ENCODE data around the gene TSPO. TPM values are rescaled to one million over a fixed set of nuclear protein-coding genes. Genes with fewer than 3 reads are reported as not detected.

TSPO gene
- total and polyA plus RNA-seq, 2 experiments from 2014 or later = 34.6 to 44.7 TPM

- TF ChIP-seq REST (IDR thresholded peaks at IDR 0.05; ENCODE audit: unreplicated experiment) = no peak
- TF ChIP-seq JUNB (IDR thresholded peaks at IDR 0.05; ENCODE audit: unreplicated experiment) = no peak
- no peak for TF ChIP-seq POLR2AphosphoS5 (IDR thresholded peaks at IDR 0.05; ENCODE audit: low read depth)
- no peak for TF ChIP-seq EZH2phosphoT487 (IDR thresholded peaks at IDR 0.05; ENCODE audit: unreplicated experiment)
Observed at GRCh38 chr22:43179911-43180195, 28.5 kb downstream of the TSPO start (continued).

DNA sequence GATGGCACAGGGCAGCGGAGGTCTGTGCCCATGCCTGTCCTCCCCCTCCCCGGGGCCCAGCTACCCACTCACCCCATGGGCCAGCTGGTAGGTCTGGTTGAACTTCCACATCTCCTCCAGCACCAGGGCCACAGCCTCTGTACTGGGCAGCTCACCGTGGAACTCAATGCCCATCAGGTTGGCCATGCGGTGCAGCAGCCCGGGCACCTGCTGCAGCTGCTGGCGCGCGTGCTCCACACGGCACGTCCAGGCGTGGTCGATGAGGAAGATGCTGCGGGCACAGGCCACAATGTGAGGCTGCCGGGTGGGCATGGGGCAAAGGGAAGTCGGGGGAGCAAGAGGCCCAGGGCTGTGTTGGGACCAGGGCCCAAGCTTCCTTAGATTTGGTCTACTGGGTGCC is 29.3 kb downstream of the TSPO start:
- peaks cover 7% of the 10 kb centered on the region for H3K27me3 Mint-ChIP-seq (ENCODE audit: insufficient read depth, low read depth, poor library complexity)
- no peak for ATAC-seq
- peaks cover 63% of the 10 kb centered on the region for H3K36me3 Mint-ChIP-seq (ENCODE audit: low read depth)

DNA sequence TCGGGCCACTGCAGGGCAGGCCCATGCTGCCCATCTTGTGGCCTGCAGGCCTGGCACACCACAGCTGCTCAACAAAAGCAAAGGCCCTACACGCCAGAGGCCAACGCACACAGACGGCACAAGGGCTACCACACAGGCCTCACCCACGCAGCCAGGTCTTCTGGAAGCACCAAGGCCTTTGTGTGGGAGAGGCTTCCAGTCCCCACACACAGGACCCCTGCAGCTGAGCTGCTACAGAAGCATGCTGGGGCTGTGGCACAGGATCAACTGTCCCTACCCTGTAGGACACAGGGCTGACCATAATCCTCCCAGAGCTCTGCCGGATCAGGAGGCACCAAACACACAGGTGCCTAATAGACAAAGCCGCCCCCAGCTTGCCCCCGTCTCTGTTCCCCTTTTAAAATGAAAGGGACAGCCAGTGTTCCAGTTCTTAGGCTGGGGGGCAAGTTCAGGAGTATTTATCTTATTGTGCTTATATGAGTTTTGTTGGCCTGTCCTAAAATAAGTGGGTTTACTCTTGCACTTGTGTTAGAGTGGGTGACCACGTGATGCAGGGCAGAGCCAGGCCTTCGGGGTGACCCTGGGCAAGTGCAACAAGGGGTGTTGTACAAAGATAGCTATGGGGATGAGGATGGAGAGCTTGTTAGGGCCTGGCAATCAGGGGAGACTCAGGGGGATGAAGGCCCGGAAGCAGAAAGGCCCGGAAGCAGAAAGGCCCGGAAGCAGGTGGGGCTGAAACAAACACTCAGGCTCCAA is 30.1 kb downstream of the TSPO start:
- H3K4me1 ChIP-seq (ENCODE audit: insufficient read depth) = peaks cover 4% of the 10 kb centered on the region; the same call in 1 of the 2 replicates
- H3K27me3 Mint-ChIP-seq (ENCODE audit: insufficient read depth, low read depth, poor library complexity) = peaks cover 7% of the 10 kb centered on the region
- no peaks in the 10 kb centered on the region for H3F3A ChIP-seq (replicated peaks; ENCODE audit: low read depth)
- no peak overlapping the region for H2AFZ ChIP-seq
- no peaks in the 10 kb centered on the region for H3K9me3 Mint-ChIP-seq
- H4K20me1 ChIP-seq (replicated peaks; ENCODE audit: insufficient read depth) = peaks cover 12% of the 10 kb centered on the region
- no peak overlapping the region for H3K4me2 ChIP-seq
- DNase-seq (ENCODE audit: low spot score) (no peak), ATAC-seq (no peak)
- H3K36me3 ChIP-seq (ENCODE audit: insufficient read depth) = no peaks in the 10 kb centered on the region; the same call in 1 of the 2 replicates
- 0 out of 2 replicates have a peak overlapping the region, but pooled peaks have one; percentile 45 for H3K27ac Mint-ChIP-seq
- H3K36me3 Mint-ChIP-seq (ENCODE audit: low read depth) = peaks cover 56% of the 10 kb centered on the region
- no peak overlapping the region for H3K4me3 Mint-ChIP-seq
- no peaks in the 10 kb centered on the region for H3K27me3 ChIP-seq (ENCODE audit: insufficient read depth)
- no peak overlapping the region for H3K27ac ChIP-seq (ENCODE audit: low read depth)
- TF ChIP-seq POLR2AphosphoS5 (IDR thresholded peaks at IDR 0.05; ENCODE audit: low read depth) (no peak), STAT1 (IDR thresholded peaks at IDR 0.05; ENCODE audit: unreplicated experiment) (no peak), JUNB (IDR thresholded peaks at IDR 0.05; ENCODE audit: unreplicated experiment) (no peak), ZNF331 (CRISPR knock-in tag; IDR thresholded peaks at IDR 0.05; ENCODE audit: low read depth) (no peak), EZH2phosphoT487 (IDR thresholded peaks at IDR 0.05; ENCODE audit: unreplicated experiment) (no peak)
- TF ChIP-seq, protein P1, sequence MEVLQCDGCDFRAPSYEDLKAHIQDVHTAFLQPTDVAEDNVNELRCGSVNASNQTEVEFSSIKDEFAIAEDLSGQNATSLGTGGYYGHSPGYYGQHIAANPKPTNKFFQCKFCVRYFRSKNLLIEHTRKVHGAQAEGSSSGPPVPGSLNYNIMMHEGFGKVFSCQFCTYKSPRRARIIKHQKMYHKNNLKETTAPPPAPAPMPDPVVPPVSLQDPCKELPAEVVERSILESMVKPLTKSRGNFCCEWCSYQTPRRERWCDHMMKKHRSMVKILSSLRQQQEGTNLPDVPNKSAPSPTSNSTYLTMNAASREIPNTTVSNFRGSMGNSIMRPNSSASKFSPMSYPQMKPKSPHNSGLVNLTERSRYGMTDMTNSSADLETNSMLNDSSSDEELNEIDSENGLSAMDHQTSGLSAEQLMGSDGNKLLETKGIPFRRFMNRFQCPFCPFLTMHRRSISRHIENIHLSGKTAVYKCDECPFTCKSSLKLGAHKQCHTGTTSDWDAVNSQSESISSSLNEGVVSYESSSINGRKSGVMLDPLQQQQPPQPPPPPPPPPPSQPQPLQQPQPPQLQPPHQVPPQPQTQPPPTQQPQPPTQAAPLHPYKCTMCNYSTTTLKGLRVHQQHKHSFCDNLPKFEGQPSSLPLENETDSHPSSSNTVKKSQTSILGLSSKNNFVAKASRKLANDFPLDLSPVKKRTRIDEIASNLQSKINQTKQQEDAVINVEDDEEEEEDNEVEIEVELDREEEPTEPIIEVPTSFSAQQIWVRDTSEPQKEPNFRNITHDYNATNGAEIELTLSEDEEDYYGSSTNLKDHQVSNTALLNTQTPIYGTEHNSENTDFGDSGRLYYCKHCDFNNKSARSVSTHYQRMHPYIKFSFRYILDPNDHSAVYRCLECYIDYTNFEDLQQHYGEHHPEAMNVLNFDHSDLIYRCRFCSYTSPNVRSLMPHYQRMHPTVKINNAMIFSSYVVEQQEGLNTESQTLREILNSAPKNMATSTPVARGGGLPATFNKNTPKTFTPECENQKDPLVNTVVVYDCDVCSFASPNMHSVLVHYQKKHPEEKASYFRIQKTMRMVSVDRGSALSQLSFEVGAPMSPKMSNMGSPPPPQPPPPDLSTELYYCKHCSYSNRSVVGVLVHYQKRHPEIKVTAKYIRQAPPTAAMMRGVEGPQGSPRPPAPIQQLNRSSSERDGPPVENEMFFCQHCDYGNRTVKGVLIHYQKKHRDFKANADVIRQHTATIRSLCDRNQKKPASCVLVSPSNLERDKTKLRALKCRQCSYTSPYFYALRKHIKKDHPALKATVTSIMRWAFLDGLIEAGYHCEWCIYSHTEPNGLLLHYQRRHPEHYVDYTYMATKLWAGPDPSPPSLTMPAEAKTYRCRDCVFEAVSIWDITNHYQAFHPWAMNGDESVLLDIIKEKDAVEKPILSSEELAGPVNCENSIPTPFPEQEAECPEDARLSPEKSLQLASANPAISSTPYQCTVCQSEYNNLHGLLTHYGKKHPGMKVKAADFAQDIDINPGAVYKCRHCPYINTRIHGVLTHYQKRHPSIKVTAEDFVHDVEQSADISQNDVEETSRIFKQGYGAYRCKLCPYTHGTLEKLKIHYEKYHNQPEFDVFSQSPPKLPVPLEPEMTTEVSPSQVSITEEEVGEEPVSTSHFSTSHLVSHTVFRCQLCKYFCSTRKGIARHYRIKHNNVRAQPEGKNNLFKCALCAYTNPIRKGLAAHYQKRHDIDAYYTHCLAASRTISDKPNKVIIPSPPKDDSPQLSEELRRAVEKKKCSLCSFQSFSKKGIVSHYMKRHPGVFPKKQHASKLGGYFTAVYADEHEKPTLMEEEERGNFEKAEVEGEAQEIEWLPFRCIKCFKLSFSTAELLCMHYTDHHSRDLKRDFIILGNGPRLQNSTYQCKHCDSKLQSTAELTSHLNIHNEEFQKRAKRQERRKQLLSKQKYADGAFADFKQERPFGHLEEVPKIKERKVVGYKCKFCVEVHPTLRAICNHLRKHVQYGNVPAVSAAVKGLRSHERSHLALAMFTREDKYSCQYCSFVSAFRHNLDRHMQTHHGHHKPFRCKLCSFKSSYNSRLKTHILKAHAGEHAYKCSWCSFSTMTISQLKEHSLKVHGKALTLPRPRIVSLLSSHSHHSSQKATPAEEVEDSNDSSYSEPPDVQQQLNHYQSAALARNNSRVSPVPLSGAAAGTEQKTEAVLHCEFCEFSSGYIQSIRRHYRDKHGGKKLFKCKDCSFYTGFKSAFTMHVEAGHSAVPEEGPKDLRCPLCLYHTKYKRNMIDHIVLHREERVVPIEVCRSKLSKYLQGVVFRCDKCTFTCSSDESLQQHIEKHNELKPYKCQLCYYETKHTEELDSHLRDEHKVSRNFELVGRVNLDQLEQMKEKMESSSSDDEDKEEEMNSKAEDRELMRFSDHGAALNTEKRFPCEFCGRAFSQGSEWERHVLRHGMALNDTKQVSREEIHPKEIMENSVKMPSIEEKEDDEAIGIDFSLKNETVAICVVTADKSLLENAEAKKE (CRISPR knock-in tag; IDR thresholded peaks at IDR 0.05) = no peak
- peaks cover 17% of the 10 kb centered on the region for H3K4me1 Mint-ChIP-seq
- H3K9me2 ChIP-seq (ENCODE audit: insufficient read depth) = no peaks in the 10 kb centered on the region
- peaks cover 33% of the 10 kb centered on the region for H3K79me2 ChIP-seq (replicated peaks; ENCODE audit: insufficient read depth)
- no peak overlapping the region for H3K4me3 ChIP-seq

More for the DNA sequence above, 29.3 kb downstream of the TSPO start:
- Mint-ChIP-seq H3K27ac (no peak overlapping the region), H3K9me3 (no peaks in the 10 kb centered on the region; the same call in 2 of the 3 replicates), H3K4me1 (peaks cover 16% of the 10 kb centered on the region), H3K4me3 (no peak overlapping the region)
- DNase-seq (ENCODE audit: low spot score) = no peak
- no peaks in the 10 kb centered on the region for H3F3A ChIP-seq (replicated peaks; ENCODE audit: low read depth)
- H3K79me2 ChIP-seq (replicated peaks; ENCODE audit: insufficient read depth) = peaks cover 24% of the 10 kb centered on the region
- TF ChIP-seq NANOG (IDR thresholded peaks at IDR 0.05; ENCODE audit: borderline replicate concordance) (no peak), EZH2phosphoT487 (IDR thresholded peaks at IDR 0.05; ENCODE audit: unreplicated experiment) (no peak), POLR2AphosphoS5 (IDR thresholded peaks at IDR 0.05; ENCODE audit: low read depth) (no peak), ZNF114 (CRISPR knock-in tag; IDR thresholded peaks at IDR 0.05) (no peak), JUNB (IDR thresholded peaks at IDR 0.05; ENCODE audit: unreplicated experiment) (no peak), EZH2 (IDR thresholded peaks at IDR 0.05; ENCODE audit: low read depth, unreplicated experiment) (no peak)
- H3K27me3 ChIP-seq (ENCODE audit: insufficient read depth) = no peaks in the 10 kb centered on the region
- no peaks in the 10 kb centered on the region; the same call in 1 of the 2 replicates for H3K36me3 ChIP-seq (ENCODE audit: insufficient read depth)
- H2AFZ ChIP-seq = no peak overlapping the region
- no peaks in the 10 kb centered on the region for H3K9me2 ChIP-seq (ENCODE audit: insufficient read depth)
- no peak overlapping the region for H3K4me3 ChIP-seq
- no peak overlapping the region for H3K4me2 ChIP-seq
- peaks cover 2% of the 10 kb centered on the region; the same call in 1 of the 2 replicates for H3K4me1 ChIP-seq (ENCODE audit: insufficient read depth)
- no peak overlapping the region for H3K27ac ChIP-seq (ENCODE audit: low read depth)
- peaks cover 12% of the 10 kb centered on the region for H4K20me1 ChIP-seq (replicated peaks; ENCODE audit: insufficient read depth)
